Effector CD8-positive, alpha-beta T cell (primary cell): ENCODE data around the gene KDM5D.

Experiments used
- DNase-seq: peaks from one replicate; lab custom pipeline; 2025; lab: John Stamatoyannopoulos, UW
- total RNA-seq, 4 experiments: gene quantifications; one replicate each; lab custom pipeline; 2026; lab: John Stamatoyannopoulos, UW

The KDM5D gene
- total RNA-seq: 0.29 to 377 (median 133) reads per million in 4 experiments

DNA sequence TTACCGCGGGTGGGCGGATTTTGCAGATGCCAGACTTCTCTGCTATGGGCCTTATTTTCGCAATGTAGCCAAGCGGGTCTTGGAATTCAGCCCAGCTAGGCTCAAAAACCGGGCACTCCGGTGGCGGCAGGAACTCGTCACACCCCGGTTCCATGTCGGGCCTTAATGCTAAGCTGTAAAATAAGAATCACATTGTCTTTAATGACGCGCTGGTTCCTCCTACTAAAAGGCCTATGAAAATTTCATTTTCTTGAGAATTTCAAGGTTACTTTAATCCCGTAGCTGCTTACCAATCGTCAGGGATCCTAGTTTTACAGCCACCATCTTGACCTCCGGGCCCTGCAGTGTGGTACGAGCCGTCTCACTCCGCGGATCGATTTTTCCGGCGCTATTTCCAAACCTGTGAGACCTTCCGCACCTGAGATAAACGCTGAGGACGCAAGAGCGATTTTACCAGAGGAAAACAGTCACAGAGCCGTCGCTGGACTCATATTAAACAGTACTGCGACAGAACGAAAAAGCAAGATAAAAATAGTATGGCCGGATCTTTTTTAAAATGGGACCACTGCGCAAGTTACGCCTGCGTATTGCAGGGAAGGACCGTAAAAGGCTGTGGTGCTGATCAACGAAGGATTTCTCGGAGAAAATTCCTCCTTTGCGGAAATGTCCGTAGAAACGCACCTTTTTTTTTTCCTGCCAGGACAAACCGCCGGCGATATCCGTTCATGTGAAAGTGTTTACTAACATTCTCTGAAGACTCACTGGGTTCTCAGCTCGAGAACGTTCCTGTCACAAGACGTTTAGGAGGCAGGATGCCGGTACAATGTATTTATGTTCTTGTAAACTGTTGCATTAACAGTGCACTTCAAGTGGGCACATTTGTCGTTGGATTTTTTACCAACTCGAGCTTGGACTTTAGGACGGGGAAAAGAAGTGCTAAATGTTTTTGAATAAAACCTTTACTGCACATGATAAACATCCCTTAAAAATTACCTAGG, at the start of gene KDM5D:
TSS of gene KDM5D (minus strand) at position 346 of the 998 bp plus-strand sequence. CDS start at position 154, 192 bp downstream.
- DNase-seq: peak; percentile 41

DNA sequence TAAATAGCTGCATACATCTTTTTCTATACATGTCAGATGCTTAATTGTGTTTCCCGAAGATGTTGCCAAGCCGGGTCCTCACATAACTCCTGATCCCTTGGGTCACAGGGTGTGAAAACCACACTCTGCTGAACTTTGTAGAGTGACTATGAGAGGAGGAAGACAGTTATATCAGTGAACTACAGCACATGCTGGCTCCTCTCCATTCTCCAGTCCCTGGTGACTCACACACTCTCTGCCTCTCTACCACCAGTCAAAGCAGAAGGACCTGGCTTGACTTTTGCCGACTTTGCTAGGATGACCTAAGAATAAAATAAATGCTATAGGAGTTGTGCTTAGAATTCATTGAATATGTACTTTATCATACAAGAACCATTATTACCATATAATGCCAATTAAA, 23.8 kb upstream of the KDM5D start:
- no peak for DNase-seq

DNA sequence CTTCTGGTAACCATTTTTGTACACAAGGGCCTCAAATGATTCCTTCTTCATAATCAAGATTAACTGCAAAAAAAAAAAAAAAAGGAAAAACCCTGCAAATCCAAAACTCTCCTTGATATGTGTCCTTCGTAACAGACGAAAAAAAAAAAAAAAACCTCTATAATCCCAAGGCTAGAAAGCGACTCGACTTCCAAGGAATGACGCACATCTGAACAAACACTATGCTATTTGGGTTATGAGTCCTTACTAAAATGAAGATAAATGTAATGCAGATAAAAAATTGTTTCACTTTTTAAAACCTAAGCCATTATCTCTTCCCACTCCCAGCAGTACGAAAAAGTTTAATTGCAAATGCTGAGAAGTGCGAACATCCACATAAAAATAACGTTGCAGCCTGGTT, 1.2 kb downstream of the KDM5D start:
- DNase-seq: no peak

DNA sequence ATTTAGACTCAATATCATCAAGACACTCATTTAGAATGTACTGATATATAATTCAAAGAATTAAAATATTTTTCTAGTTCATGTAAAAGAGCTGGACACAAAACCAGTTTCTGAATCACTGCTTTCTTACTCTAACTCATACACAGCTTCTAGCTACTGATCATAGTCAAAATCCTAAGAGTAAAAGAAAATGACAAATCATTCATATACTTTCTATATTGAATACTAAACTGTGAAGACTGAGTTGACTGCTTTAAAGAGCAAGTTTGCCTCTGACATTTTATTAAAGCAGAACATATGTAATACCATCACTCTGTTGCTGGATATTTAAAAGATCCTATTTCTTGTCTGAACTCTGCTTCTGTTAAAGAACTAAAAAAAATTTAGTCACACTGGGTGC, 2.4 kb downstream of the KDM5D start:
- no peak for DNase-seq

DNA sequence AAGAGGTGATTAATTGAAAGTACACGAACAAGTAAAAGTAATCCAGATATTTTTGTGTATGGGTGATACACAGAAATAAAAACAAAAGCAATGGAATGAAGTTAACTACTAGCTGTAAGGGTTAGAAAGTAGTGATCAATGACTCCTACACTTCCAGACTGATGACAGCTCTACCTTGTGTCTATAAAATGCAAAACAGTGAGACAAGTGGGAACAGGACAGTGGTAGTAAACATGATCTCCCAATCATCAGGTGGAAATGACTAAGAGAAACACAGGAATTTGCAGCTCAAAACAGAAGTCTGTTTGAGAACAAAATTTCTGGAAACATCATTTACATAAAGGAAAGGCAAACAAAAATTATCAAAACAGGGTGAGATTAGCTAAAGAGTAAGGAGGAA, 10.1 kb downstream of the KDM5D start:
- DNase-seq: no peak

DNA sequence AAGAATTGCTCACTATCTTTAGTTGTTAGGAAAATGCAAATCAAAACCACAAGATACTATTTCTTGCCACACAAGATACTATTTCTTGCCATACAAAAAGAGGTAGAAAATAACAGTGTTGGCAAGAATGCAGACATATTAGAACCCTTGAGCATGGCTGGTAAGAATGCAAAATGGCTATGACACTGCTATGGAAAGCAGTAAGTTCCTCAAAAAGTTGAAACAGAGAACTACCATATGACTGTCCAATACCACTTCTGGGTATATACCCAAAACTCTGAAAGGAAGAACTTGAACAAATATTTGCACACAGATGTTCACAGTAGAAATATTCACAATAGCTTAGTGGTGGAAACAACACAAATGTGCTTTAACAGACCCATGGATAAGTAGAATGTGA, 26.6 kb downstream of the KDM5D start:
- no peak for DNase-seq

DNA sequence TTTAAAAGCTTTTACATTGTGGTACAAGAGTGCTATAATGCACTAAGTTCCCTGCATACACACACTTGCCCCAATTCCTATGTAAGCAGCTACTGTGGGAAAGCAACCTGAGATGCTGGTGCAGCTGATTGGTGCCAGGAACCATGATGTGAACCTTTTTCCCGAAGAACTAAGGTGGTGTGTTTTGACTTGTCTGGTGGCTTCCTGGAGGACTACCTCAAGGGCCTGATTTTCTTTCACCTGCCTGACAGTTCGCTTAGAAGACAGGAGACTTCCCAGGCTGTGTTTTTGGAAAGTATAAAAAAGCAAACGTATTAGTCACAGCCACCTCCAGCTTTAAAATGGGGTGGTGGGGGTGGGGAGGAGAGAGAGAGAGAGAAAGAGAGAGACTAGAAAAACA, 27.4 kb downstream of the KDM5D start:
- no peak for DNase-seq

DNA sequence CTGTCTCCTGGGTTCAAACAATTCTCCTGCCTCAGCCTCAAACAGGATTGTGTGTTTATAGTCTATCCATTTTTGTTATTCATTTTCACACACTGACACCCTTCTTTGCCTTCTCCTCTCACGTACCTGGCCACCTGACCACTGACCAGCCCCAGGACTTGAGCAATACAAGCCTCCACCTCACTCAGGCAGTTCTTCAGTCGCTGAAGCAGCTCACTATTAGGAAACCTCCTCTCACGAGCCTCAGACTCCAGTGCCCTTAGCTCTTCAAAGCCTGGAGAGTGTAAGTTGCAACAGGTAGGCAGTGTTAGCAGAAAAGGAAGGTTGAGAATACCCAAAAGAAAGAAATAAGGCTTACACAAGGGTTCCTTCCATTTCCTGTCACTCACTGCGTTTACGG, 29.3 kb downstream of the KDM5D start:
- DNase-seq: no peak

DNA sequence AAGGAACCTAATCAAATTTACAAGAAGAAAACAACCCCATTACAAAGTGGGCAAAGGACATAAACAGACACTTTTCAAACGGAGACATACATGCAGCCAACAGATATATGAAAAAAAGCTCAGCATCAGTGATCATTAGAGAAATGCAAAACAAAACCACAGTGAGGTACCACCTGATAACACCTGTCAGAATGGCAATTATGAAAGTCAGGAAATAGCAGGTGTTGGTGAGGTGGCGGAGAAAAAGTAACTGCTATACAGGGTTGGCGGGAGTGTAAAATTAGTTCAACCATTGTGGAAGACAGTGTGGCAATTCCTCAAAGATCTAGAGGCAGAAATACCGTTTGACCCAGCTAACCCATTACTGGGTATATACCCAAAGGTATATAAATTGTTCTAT, 31.1 kb downstream of the KDM5D start:
- DNase-seq: no peak

DNA sequence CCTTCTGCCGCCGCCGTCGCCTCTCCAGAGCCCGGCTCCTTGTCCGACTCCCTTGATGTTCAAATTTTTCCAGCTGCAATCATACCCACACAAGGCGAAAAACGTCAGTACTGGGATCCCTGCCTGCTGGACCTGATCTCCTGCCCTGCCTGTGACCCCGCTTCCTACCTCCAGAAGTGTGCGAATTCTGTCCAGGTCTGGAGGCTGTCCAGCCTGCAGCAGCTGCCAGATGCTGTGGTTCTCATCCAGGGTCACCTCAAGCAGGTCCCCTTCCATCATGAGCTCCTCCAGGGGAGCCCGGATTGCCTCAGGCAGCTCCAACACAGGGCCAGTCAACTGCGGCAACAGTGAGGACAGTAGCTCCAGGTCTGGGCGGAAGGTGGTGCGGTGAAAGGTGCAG, 38.3 kb downstream of the KDM5D start:
- no peak for DNase-seq

DNA sequence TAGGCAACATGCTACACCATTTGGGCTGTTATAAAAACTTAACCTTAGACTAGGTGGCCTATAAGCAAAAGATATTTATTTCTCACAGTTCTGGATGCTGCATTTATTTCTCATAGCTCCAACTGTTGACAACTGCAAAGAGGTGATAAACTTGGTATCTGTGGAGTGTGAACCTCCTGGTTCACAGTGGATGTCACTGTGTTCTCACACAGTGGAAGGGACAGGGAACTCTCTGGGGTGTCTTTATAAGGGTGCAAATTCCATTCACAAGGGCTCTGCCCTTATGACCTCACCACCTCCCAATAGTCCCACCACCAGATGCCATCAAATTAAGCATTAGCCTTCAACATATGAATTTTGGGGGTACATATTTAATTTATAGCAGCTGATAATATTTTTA, 46.0 kb downstream of the KDM5D start:
- no peak for DNase-seq

DNA sequence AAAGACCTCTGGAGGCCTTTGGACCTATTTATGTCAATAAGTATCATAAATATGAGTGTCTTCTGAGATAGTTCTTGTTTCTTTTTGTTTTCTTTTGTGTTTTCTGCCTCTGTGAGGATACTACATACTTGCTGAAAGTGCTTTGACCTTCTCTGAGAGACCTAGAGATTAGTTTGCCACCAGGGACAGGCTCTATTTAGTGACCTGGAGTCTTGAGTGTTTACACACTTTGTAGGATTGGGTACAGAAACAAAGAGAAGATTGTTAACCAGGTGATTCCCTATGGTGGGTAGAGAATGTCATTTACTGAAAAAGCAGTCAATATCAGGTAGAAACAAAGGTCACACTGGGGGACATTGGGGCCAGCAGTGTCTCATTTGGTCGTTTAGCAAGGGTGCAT, 63.7 kb downstream of the KDM5D start:
- DNase-seq: no peak
